SHP77 treated with DMSO at 0.1 percent for 48 hours (cell line): ENCODE measurements around the gene BATF3.
"Not testable (repeated sequence)": the region's sequence is repeated elsewhere in the genome, so short reads cannot be mapped to it uniquely, and the experiment has no call there.

Source experiments
- DNase-seq: peaks from one replicate; lab custom pipeline; 2025; lab: John Stamatoyannopoulos, UW

BATF3 gene, protein sequence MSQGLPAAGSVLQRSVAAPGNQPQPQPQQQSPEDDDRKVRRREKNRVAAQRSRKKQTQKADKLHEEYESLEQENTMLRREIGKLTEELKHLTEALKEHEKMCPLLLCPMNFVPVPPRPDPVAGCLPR

DNA sequence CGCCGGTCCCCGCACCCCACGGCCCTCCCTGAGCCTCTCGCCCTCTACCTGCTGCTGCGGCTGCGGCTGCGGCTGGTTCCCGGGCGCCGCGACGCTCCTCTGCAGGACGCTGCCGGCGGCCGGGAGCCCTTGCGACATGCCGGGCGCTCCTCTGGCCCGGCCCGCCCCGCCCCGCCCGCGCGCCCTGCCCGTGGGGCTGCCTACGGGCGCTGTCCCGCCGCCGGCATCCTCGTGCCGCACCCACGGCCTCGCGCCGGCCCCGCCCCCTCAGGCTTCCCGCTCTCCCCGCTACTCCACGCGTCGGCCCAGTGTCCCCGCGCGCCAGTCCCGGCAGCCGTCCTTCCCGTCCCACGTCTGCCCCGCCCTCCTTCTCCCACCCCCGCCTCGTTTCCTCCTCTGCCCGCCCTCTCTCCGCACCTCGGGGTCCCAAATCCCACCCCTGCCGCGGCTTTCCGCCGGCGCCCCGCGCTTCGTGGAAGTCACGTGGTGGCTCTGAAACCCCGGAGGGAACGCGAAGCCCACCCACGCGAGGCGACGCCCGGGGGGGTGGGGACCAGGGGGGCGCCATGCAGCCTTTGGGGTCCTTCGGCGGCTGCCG is at the start of gene BATF3:
TSS of gene BATF3 (minus strand) at position 216 of the 598 bp plus-strand sequence. CDS start at position 138, 78 bp downstream.
- no peak for DNase-seq

DNA sequence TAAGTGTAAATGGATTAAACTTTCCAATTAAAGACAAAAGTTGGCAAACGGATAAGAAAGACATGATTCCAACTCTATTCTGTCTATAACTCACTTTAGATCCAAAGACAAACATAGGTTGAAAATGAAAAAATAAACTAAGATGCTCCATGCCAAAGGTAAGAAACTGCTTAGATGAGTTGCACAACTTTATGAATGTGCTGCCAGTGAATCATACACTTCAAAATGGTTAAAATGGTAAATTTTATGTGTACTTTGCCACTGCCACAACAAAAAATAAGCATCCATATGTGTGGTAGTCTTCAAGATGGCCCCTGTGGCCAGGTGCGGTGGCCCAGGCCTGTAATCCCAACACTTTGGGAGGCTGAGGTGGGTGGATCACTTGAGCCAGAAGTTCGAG is 46.9 kb upstream of the BATF3 start:
- DNase-seq, result no peak

DNA sequence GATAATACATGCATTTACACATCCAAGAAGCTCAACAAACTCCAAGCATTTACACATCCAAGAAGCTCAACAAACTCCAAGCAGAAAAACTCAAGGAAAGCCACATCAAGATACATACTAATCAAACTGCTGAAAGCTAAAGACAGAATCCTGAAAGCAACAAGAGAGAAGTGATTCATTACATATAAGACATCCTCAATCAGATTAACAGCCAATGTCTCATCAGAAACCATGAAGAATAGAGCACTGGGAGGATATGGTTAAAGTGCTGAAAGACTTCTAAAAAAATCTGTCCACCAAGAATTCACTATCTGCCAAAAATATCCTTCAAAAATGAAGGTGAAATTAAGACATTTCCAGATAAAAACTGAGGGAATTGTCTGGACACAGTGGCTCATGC is 45.7 kb upstream of the BATF3 start:
- DNase-seq, result no peak

DNA sequence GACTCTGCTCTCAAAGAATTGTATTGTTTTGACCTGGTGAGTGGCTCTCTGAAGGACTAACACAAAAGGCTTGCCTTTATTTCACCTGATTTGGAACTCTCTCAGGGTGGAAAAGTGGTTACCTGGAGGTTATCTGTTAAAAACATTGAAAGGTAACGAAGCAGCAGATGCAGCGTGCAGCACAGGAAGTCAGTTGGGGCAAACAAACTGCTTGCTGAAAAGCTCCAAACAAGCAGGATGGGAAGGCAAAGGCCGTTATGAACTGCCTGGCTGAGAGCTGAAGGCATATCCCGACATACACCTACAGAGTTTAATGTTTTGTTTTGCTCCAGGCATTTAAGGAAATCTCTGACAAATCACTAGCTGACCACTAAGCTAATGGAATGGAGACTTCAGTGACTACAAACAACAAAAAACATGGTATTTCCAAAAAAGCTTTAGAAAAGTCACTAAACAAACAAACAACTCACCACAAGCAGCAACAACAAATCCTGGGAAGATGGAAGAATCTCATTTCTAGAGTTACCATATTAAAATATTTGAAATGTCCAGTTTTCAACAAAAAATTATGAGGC is 44.3 kb upstream of the BATF3 start:
- DNase-seq, result no peak

DNA sequence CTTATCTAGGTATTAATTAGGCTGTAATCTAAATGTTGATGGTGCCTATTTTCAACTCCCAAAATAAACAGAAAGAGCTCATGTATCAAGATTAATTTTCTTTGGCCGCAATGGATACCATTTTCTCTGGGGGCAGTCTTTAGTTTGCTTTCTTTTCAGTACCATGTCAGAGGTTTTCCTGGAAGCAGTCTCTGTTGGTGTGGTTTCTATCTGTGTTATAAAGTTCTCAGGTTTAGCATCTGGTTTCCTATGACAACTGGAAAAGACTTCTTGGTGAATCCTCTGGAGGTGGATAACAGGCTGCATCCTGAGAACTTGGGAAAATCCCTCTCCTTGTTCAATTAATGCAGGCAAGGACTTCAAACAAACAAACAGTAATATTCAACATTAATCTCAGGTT is 38.7 kb upstream of the BATF3 start:
- DNase-seq, result no peak

DNA sequence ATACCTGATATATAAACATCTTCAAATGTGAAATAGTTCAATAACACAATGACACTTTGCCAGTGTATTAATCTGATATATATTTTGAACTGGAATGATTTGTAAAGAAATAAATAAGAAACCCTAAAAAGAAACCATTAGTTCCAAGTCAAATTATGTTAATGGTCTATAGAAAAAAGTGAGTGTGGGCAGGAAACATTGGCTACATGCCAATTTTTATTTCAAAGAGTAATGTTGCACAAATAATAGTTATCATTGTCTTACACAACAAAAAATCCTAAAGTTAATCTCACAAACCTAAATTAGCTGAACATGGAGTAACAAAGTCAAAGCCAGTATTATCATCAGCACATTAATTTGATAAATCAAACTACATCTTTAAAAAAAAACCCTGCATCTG is 37.9 kb upstream of the BATF3 start:
- DNase-seq, result no peak

DNA sequence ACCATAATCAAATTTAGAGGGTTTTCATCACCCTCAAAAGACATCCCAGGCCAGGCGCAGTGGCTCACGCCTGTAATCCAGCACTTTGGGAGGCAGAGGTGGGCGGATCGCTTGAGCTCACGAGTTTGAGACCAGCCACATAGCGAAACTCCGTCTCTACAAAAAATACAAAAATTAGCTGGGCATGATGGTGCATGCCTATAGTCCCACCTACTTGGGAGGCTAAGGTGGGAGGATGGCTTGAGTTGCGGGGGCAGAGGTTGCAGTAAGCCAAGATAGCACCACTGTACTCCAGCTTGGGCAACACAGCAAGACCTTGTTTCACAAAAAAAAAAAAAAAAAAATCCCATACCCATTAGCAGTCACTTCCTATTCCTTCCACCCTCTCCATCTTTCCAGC is 33.5 kb upstream of the BATF3 start:
- DNase-seq, result no peak

DNA sequence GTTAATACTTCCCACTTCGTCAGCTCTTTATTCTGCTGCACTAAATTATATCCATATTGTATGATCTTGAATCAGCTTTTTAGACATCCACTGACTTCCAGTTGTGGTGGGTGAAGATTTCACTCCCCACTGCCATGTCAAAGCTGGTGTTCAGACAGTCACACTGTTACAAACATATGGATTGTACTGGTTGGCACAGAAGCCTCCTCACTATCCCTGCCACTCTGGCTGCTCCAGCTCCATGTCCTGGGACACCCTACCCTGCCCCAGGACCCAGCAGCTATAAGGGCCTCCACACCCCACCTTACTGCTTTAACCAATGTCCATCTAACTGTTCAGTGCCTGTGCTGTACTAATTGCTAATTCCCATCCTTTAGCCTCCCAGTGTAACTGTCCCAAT is 32.0 kb upstream of the BATF3 start:
- no peak for DNase-seq

DNA sequence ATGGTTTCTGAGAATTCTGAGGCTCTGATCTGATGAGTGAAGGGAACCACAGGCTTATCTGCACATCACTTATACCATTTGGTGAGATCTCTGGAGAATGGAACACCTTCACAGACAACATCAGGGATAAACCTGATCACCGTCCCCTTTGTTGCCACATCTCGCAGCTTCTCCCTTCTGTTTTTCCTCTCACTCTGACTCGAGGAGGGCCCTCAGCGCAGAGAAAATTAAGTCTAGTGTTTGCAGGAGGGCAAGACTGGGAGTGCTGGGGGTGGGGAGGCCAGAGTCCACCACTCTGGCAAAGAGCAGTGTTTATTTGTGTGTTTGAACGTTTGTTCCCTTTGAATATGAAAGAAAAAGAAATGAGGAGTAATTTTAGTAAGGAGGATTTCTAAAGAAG is 29.0 kb upstream of the BATF3 start:
- no peak for DNase-seq

DNA sequence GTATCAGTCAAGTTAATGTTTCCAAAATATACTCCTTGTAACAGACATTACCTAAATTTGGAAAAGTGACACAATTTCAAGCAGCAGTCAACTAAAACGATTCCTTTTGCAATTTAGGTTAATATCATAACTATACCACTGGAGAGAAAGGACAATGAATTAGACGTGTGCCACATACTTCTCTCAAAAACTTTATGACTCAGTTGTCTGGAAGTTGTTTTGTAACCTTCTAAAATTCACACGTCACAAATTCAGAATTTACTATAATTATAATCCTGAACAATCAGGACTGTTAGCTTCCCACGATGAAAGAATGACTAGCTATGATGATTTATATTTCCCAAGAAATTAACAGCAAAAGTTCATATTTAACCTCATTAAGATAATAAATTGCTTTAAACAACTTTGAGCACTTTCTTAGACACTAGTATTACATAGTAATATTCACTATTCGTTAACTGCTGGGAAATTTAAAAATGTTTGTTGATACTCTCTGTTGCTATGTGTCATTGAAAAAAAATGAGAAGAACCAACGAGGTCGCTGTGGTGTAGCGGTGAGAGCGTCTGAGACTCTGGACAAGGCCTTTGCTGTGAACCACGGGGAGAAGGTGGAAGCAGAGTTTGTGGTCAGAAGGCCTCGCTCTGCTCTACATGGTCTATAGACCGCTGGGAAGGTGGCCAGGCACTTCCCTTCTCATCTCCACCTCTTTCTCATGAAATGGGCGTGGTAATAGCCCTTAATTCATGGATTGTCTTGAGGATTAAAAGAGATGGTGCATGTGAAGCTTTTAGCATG is 27.9 kb upstream of the BATF3 start:
- DNase-seq, result no peak

DNA sequence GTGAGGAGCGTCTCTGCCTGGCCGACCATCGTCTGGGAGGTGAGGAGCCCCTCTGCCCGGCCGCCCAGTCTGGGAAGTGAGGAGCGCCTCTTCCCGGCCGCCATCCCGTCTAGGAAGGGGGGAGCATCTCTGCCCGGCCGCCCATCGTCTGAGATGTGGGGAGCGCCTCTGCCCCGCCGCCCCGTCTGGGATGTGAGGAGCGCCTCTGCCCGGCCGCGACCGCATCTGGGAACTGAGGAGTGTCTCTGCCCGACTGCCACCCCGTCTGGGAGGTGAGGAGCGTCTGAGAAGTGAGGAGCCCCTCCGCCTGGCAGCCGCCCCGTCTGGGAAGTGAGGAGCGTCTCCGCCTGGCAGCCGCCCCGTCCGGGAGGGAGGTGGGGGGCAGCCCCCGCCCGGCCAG is 25.0 kb upstream of the BATF3 start:
- not testable (repeated sequence) for DNase-seq

DNA sequence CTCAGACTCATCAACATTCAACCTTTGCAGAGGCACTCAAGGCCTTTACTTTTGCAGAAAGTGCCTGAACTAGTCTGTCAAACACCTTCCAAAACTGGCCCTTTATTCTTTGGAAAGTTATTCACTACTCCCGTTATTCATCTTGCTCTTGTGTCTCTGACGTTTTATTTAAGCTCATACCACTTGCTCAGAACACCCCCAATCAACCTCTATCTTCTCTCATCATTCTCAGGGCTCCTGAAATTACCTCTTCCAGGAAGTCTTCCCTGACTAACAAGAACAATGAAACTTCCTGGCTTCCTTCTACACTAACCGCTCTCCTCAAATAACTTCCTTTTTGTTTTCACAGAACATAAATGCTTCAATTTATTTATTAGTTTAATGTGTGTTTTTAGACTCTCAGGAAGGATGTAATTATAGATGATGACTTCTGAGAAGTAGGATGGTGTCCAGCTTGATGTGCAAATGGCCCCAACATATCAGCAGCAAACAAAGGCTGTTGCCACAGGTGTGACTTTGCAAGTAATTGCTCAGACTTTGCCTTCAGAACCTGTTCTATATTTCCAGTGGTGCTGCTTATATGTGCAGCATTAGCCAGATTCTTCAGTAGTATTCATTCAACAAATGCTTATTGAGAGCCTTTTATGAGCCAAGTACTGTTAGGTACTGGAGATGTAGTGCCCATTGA is 22.8 kb upstream of the BATF3 start:
- no peak for DNase-seq

DNA sequence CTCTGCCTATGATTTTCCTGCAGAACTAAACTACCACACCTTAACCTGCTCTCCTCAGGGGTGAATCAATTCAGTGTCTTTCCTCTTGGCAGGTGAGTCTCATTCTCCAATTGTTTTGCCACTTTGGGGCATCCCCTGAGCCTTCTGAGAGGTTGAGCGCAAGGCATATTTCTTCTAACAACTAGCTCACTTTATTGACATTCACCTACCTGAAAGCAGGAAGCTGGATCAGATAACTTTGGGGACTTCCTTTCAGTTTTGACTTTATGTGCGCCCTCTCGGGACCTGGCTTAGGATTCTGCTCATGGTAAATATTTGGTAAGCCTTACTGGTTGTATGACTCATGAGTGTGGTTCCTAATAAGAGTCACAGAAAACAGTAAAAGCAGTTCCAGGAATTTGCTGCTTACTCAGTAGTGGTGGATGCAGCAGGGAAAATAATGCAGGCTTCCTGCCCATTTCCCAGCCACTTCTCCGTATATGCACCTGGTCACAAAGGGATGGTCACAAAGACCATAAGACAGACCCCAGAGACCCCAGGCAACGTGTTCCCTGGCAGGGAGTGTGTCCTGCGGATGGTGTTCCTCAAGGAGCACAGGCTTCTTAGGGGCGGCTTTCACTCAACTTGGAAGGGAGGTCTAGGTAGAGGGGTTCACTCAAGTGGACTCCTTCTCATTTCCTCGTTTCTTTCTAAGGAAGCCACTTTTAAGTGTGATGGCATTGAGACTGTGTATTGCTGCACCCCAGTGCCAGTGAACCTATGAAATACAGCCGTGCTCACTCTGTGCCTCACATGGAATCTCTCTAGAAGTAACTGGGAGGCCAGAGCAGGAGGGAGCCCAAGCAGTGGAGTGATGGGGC is 22.0 kb upstream of the BATF3 start:
- no peak for DNase-seq

DNA sequence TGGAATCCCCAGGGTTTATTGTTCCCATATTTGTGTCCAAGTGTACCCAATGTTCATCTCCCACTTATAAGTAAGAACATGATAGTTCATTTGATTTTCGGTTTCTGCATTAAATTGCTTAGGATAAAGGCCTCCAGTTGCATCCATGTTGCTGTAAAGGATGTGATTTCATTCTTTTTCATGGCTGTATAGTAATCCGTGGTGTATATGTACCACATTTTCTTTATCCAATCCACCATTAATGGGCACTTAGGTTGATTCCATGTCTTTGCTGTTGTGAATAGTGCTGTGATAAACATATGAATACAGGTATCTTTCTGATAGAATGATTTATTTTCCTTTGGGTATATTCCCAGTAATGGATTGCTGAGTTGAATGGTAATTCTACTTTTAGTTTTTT is 20.0 kb upstream of the BATF3 start:
- no peak for DNase-seq

DNA sequence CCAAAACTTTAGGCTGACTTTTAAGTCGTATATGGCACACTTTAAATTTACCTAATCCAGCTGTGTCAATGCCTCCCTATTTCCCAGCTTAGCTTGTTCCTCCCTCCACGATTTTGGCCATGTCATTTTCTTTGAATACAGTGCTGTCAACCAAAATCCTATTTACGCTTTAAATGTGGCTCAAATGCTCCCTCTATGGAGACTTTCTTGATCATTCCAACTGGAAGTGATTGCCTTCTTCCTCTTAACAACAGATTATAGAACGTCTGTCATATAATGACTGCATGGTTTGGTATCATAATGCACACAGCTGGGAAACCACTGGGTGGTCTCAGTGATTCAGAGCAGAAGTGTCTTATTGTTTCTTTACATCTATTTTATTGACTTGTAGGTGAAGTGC is 18.9 kb upstream of the BATF3 start:
- DNase-seq, result no peak

DNA sequence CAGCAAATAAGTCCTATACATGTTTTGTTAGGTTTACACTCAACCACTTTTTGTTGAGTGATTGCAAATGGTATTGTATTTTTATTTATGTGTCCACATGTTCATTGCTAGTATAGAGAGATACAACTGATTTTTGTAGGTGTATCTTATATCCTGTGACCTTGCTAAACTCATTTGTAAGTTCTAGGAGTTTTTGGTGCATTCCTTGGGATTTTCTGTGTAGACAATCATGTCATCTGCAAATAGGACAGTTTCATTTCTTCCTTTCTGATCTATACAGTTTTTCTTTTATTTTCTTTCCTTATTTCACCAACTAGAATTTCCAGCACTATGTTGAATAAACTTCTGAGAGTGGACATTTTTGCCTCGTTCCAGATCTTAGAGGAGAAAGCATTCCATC is 16.5 kb upstream of the BATF3 start:
- DNase-seq, result no peak

DNA sequence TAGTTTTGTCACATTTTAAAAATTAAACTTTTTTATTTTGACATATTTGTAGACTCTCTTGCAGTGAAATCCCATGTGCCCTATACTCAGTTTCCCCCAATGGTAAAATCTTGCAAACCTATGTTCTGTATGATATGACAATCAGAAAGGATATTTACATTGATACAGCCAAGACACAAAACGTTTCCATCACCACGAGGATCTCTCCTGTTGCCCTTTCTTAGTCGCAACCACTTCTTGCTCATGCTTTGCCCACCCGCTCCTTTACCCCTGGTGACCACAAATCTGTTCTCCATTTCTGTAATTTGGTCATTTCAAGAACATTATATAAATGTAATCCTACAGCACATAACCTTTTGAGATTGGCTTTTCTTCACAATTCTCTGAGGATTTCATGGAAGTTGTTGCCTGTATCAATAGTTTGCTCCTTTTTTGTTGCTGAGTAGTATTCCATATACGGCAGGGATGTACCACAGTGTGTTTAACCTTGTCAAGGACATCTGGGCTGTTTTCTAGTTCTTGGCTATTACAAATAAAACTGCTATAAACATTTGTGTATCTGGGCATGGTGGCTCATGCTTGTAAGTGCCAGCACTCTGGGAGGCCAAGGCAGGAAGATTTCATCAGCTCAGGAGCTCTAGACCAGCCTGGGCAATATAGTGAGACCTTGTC is 14.0 kb upstream of the BATF3 start:
- DNase-seq, result no peak

DNA sequence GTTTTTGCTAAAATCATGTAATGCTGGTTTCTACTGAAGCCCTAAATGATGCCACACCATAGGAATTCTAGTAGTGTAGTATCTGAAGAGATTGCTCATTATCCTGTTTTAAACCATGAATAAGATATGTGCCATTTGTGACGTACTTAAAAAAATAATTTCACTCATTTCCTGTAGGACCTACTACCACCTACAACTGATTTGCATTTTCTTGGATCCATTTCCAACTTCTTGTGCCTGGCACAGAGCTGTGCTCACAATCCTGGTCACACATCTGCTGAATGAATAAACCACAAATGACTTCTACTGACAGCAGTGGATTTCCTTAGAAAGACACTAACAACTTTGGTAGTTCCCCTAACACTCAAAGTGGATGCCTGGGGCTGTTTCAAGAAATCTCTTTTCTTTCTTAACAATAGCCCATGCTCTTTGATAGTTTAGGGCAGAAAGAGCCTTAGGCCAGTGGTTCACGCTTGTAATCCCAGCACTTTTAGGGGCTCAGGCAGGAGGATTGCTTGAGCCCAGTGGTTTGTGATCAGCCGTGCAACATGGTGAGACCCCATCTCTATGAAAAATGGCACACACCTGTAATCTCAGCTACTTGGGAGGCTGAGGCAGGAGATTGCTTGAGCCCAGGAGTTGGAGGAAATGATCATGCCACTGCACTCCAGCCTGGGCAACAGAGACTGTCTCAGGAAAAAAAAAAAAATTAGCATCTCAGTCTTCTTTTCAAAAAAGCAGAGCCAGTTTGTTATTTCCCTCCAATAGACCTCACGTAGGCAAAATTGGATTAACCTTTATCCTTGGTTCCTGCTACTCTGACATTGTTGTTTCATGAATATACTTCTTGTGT is 13.0 kb upstream of the BATF3 start:
- no peak for DNase-seq

DNA sequence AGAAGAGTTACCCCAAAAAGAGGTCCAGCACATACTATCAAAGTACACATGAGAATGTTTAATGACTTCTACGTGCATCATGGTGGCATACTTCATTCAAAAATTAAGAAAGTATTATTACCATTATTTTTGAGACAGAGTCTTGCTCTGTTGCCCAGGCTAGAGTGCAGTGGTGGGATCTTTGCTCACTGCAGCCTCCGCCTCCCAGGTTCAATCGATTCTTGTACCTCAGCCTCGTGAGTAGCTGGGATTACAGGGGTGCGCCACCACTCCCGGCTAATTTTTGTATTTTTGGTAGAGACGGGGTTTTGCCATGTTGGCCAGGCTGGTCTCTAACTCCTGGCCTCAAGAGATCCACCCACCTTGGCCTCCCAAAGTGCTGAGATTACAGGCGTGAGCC is 12.3 kb upstream of the BATF3 start:
- DNase-seq, result not testable (repeated sequence)

DNA sequence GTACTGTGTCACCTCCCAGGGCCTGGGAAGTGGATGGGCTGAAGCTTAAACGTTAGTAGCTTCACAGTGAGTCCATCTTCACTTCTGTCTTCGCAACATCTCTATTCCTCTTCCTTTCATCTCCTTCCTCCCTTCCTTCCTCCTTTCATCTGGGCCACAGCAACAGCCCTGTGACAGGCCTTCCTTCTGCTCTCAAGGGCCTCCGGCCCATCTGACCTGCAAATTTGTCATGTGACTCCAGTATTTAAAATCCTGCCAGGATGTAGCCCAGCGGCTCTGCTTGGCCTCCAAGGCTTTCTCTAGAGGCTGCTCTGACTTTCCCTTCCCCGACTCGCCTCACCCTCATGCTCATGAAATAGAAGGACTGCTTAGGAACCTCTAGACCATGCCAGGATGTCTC is 10.9 kb upstream of the BATF3 start:
- no peak for DNase-seq
